ENCODE measurements around the gene ZNF197.

ZNF197 gene

GRCh38 chr3:44632193-44632592, 7.4 kb downstream of the ZNF197 start:
- Histone ChIP-seq H2AFZ (ENCODE audit: low read length) (no peak overlapping the region), H3K9ac (ENCODE audit: low read depth, low read length, poor library complexity, severe bottlenecking) (no peak overlapping the region), H3K9me2 (replicated peaks; ENCODE audit: low read depth, low read length) (no peaks in the 10 kb centered on the region), H3K4me2 (ENCODE audit: low read depth, low read length, poor library complexity, severe bottlenecking) (no peak overlapping the region), H3K4me3 (ENCODE audit: low read length, poor library complexity, severe bottlenecking) (no peak overlapping the region), H3K79me2 (ENCODE audit: insufficient read depth, low read length) (peaks cover 18% of the 10 kb centered on the region; the same call in 1 of the 2 replicates), H3K4me1 (ENCODE audit: insufficient read depth, low read length, poor library complexity, severe bottlenecking) (peaks cover 12% of the 10 kb centered on the region), H3K36me3 (ENCODE audit: insufficient read depth, low read length) (peaks cover 48% of the 10 kb centered on the region; the same call in 1 of the 2 replicates), H3K9me3 (ENCODE audit: insufficient read depth, low read depth, low read length) (no peaks in the 10 kb centered on the region), H4K20me1 (ENCODE audit: insufficient read depth, low read length, poor library complexity, severe bottlenecking) (peaks cover 7% of the 10 kb centered on the region), H3K27me3 (ENCODE audit: insufficient read depth, low read length, poor library complexity, severe bottlenecking) (no peaks in the 10 kb centered on the region), H3F3A (ENCODE audit: low read depth) (no peaks in the 10 kb centered on the region)
- no peak for TF ChIP-seq EZH2phosphoT487 (IDR thresholded peaks at IDR 0.05; ENCODE audit: borderline replicate concordance)
- TF ChIP-seq, protein P1, sequence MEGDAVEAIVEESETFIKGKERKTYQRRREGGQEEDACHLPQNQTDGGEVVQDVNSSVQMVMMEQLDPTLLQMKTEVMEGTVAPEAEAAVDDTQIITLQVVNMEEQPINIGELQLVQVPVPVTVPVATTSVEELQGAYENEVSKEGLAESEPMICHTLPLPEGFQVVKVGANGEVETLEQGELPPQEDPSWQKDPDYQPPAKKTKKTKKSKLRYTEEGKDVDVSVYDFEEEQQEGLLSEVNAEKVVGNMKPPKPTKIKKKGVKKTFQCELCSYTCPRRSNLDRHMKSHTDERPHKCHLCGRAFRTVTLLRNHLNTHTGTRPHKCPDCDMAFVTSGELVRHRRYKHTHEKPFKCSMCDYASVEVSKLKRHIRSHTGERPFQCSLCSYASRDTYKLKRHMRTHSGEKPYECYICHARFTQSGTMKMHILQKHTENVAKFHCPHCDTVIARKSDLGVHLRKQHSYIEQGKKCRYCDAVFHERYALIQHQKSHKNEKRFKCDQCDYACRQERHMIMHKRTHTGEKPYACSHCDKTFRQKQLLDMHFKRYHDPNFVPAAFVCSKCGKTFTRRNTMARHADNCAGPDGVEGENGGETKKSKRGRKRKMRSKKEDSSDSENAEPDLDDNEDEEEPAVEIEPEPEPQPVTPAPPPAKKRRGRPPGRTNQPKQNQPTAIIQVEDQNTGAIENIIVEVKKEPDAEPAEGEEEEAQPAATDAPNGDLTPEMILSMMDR (conservative IDR thresholded peaks at IDR 0.05; ENCODE audit: low read length) = no peak

- Histone ChIP-seq H3K36me3 (ENCODE audit: insufficient read depth, low read length) (peaks cover 63% of the 10 kb centered on the region), H3K9me2 (replicated peaks; ENCODE audit: low read depth, low read length) (no peaks in the 10 kb centered on the region), H3K79me2 (ENCODE audit: insufficient read depth, low read length) (no peaks in the 10 kb centered on the region; the same call in 1 of the 2 replicates)
Measured at GRCh38 chr3:44642337-44642736, 17.5 kb downstream of the ZNF197 start.

GRCh38 chr3:44643024-44643423, 18.2 kb downstream of the ZNF197 start:
- Histone ChIP-seq H3K4me3 (ENCODE audit: low read length, poor library complexity, severe bottlenecking) (no peak overlapping the region), H3F3A (ENCODE audit: low read depth) (no peaks in the 10 kb centered on the region), H3K4me1 (ENCODE audit: insufficient read depth, low read length, poor library complexity, severe bottlenecking) (no peaks in the 10 kb centered on the region), H3K27me3 (ENCODE audit: insufficient read depth, low read length, poor library complexity, severe bottlenecking) (no peaks in the 10 kb centered on the region), H4K20me1 (ENCODE audit: insufficient read depth, low read length, poor library complexity, severe bottlenecking) (no peaks in the 10 kb centered on the region), H3K9me3 (ENCODE audit: insufficient read depth, low read depth, low read length) (peaks cover 24% of the 10 kb centered on the region), H3K36me3 (ENCODE audit: insufficient read depth, low read length) (peaks cover 58% of the 10 kb centered on the region), H3K79me2 (ENCODE audit: insufficient read depth, low read length) (no peaks in the 10 kb centered on the region; the same call in 1 of the 2 replicates), H3K9me2 (replicated peaks; ENCODE audit: low read depth, low read length) (no peaks in the 10 kb centered on the region), H3K4me2 (ENCODE audit: low read depth, low read length, poor library complexity, severe bottlenecking) (no peak overlapping the region), H3K9ac (ENCODE audit: low read depth, low read length, poor library complexity, severe bottlenecking) (no peak overlapping the region), H2AFZ (ENCODE audit: low read length) (no peak overlapping the region)
- TF ChIP-seq, protein P1 (conservative IDR thresholded peaks at IDR 0.05; ENCODE audit: low read length) = no peak
- no peak for TF ChIP-seq EZH2phosphoT487 (IDR thresholded peaks at IDR 0.05; ENCODE audit: borderline replicate concordance)

More at GRCh38 chr3:44642337-44642736, 17.5 kb downstream of the ZNF197 start:
- no peak overlapping the region for H2AFZ ChIP-seq (ENCODE audit: low read length)
- H3K9me3 ChIP-seq (ENCODE audit: insufficient read depth, low read depth, low read length) = peaks cover 24% of the 10 kb centered on the region
- H3K4me2 ChIP-seq (ENCODE audit: low read depth, low read length, poor library complexity, severe bottlenecking) = no peak overlapping the region
- H3K4me3 ChIP-seq (ENCODE audit: low read length, poor library complexity, severe bottlenecking) = no peak overlapping the region
- TF ChIP-seq EZH2phosphoT487 (IDR thresholded peaks at IDR 0.05; ENCODE audit: borderline replicate concordance) = no peak
- TF ChIP-seq, protein P1 (conservative IDR thresholded peaks at IDR 0.05; ENCODE audit: low read length) = no peak
- H3K4me1 ChIP-seq (ENCODE audit: insufficient read depth, low read length, poor library complexity, severe bottlenecking) = no peaks in the 10 kb centered on the region
- H3K27me3 ChIP-seq (ENCODE audit: insufficient read depth, low read length, poor library complexity, severe bottlenecking) = no peaks in the 10 kb centered on the region
- H3K9ac ChIP-seq (ENCODE audit: low read depth, low read length, poor library complexity, severe bottlenecking) = no peak overlapping the region
- no peaks in the 10 kb centered on the region for H4K20me1 ChIP-seq (ENCODE audit: insufficient read depth, low read length, poor library complexity, severe bottlenecking)
- no peaks in the 10 kb centered on the region for H3F3A ChIP-seq (ENCODE audit: low read depth)

All from Loucy (cell line).